ENCODE results near the gene LLPH. TPM values are rescaled to one million over a fixed set of nuclear protein-coding genes. Genes with fewer than 3 reads are reported as not detected.
A peak's percentile ranks its signal among the peaks of the same experiment; 100 is the strongest.
"Not testable (repeated sequence)": the region's sequence is repeated elsewhere in the genome, so short reads cannot be mapped to it uniquely, and the experiment has no call there.

LLPH gene
- total RNA-seq, result 10 to 100 TPM; 13.4 to 28.9 (median 22.0) TPM
- 10 to 100 TPM; 22.9 to 57.1 (median 53.3) TPM for polyA plus RNA-seq
- long read RNA-seq, donor 1, full-length matches to known transcripts, result 8 of 10 reads
- long read RNA-seq, donor 1, partial matches to known transcripts, result 1 of 10 reads
- long read RNA-seq, donor 1, other reads (novel, unspliced or antisense), result 1 of 10 reads
- long read RNA-seq, donor 2, full-length matches to known transcripts, result 23 of 23 reads
- long read RNA-seq, donor 2, partial matches to known transcripts, result 0 of 23 reads
- long read RNA-seq, donor 2, other reads (novel, unspliced or antisense), result 0 of 23 reads

GRCh38 chr12:66130267-66131066, at the start of gene LLPH:
TSS of gene LLPH (minus strand) at chr12:66130750. CDS start at chr12:66129106, 1,644 bp downstream.
- no peaks in the 10 kb centered on the region for H3K27me3 ChIP-seq (ENCODE audit: insufficient read depth in 3 of 3, low read length in 2 of 3)
- peak; percentile 89 to 93 for DNase-seq
- WGBS, 3 donors, result 0 to 1% (median 0%) methylated on average over 49 of the region's 49 CpGs
- peaks cover 17% of the 10 kb centered on the region for H3K4me1 ChIP-seq
- intact Hi-C loops (cut with DNase I), result loop anchor here in 1 of 2 donors (5.0 kb wide), 1 partner anchor 172 kb away; the partner anchor contains the start of gene HELB
- peaks cover 0 to 36% of the 10 kb centered on the region in 2 donors for H3K36me3 ChIP-seq (ENCODE audit: insufficient read depth in 1 of 2, low read depth in 1 of 2)
- H3K4me3 ChIP-seq, result peak within 1 kb of the TSS; percentile 84
- peak within 1 kb of the TSS; percentile 67 for H3K27ac ChIP-seq
- no peaks in the 10 kb centered on the region for H3K9me3 ChIP-seq
- peak; percentile 97 to 99 (median 98) for ATAC-seq
- TF ChIP-seq, protein P1, sequence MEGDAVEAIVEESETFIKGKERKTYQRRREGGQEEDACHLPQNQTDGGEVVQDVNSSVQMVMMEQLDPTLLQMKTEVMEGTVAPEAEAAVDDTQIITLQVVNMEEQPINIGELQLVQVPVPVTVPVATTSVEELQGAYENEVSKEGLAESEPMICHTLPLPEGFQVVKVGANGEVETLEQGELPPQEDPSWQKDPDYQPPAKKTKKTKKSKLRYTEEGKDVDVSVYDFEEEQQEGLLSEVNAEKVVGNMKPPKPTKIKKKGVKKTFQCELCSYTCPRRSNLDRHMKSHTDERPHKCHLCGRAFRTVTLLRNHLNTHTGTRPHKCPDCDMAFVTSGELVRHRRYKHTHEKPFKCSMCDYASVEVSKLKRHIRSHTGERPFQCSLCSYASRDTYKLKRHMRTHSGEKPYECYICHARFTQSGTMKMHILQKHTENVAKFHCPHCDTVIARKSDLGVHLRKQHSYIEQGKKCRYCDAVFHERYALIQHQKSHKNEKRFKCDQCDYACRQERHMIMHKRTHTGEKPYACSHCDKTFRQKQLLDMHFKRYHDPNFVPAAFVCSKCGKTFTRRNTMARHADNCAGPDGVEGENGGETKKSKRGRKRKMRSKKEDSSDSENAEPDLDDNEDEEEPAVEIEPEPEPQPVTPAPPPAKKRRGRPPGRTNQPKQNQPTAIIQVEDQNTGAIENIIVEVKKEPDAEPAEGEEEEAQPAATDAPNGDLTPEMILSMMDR (IDR thresholded peaks at IDR 0.05), result no peak

GRCh38 chr12:66176105-66176900, 45.8 kb upstream of the LLPH start:
- intact Hi-C loops (cut with DNase I), result no loop called here
- TF ChIP-seq, protein P1 (IDR thresholded peaks at IDR 0.05), result no peak
- ATAC-seq, result no peak
- Histone ChIP-seq H3K27ac (no peak overlapping the region), H3K27me3 (ENCODE audit: insufficient read depth in 3 of 3, low read length in 2 of 3) (peaks cover 0 to 14% (median 0%) of the 10 kb centered on the region in 3 donors), H3K4me1 (no peaks in the 10 kb centered on the region), H3K4me3 (no peak overlapping the region), H3K9me3 (no peaks in the 10 kb centered on the region), H3K36me3 (ENCODE audit: insufficient read depth in 1 of 2, low read depth in 1 of 2) (no peaks in the 10 kb centered on the region)
- 62 to 73% (median 70%) methylated on average over 1 of the region's 1 CpG for WGBS, 3 donors
- DNase-seq, result no peak

GRCh38 chr12:66174391-66175325, 44.1 kb upstream of the LLPH start:
- H3K27ac ChIP-seq; H3K9me3 ChIP-seq; H3K4me3 ChIP-seq; intact Hi-C loops (cut with DNase I); H3K4me1 ChIP-seq; DNase-seq; H3K36me3 ChIP-seq (ENCODE audit: insufficient read depth in 1 of 2, low read depth in 1 of 2); ATAC-seq: not testable (repeated sequence)
- peaks cover 0 to 14% (median 0%) of the 10 kb centered on the region in 3 donors for H3K27me3 ChIP-seq (ENCODE audit: insufficient read depth in 3 of 3, low read length in 2 of 3)
- 94 to 96% (median 95%) methylated on average over 45 to 53 of the region's 54 CpGs for WGBS, 3 donors

GRCh38 chr12:66170606-66171005, 40.1 kb upstream of the LLPH start:
- TF ChIP-seq, protein P1 (IDR thresholded peaks at IDR 0.05), result no peak
- peaks cover 0 to 9% of the 10 kb centered on the region in 2 donors for H3K36me3 ChIP-seq (ENCODE audit: insufficient read depth in 1 of 2, low read depth in 1 of 2)
- 77 to 83% (median 81%) methylated on average over 3 of the region's 3 CpGs for WGBS, 3 donors
- H3K4me3 ChIP-seq, result peak overlapping the region; percentile 98
- no peak for ATAC-seq
- no peak for DNase-seq
- intact Hi-C loops (cut with DNase I), result no loop called here
- H3K9me3 ChIP-seq, result no peaks in the 10 kb centered on the region
- H3K4me1 ChIP-seq, result peaks cover 13% of the 10 kb centered on the region
- H3K27ac ChIP-seq, result peak overlapping the region; percentile 100
- H3K27me3 ChIP-seq (ENCODE audit: insufficient read depth in 3 of 3, low read length in 2 of 3), result no peaks in the 10 kb centered on the region

Measured in psoas muscle (tissue), 8 donors.